Astrocyte (in vitro differentiated cells and primary cell): ENCODE results near the gene ZNF764. TPM values are rescaled to one million over a fixed set of nuclear protein-coding genes. Genes with fewer than 3 reads are reported as not detected.
A peak's percentile ranks its signal among the peaks of the same experiment; 100 is the strongest.

Source experiments
- DNase-seq: peaks from one replicate; pipeline ENCODE4 v3.0.0-alpha.2; 2010; ENCODE audit warnings: low read depth
- FAIRE-seq: peaks from 2 replicates; lab custom pipeline; 2011; peaks lifted over from hg19 to GRCh38; lab: Jason Lieb, UNC
- H2AFZ ChIP-seq: 2 replicates; pipeline ENCODE4 v1.6.0; 2012; ENCODE audit warnings: low read depth, low read length, inconsistent platforms
- H3K27ac ChIP-seq: 2 replicates; pipeline ENCODE4 v1.5.1; 2011; ENCODE audit warnings: low read depth, low read length, inconsistent platforms
- H3K27me3 ChIP-seq: 2 replicates; pipeline ENCODE4 v1.6.0; 2011; ENCODE audit warnings: low read length, inconsistent platforms; ENCODE audit not compliant: insufficient read depth
- H3K36me3 ChIP-seq: 2 replicates; pipeline ENCODE4 v1.5.1; 2011; ENCODE audit warnings: low read length, inconsistent platforms; ENCODE audit not compliant: insufficient read depth
- H3K4me1 ChIP-seq: 2 replicates; pipeline ENCODE4 v1.5.1; 2011; ENCODE audit warnings: low read length, inconsistent platforms; ENCODE audit not compliant: insufficient read depth
- H3K4me2 ChIP-seq: 2 replicates; pipeline ENCODE4 v1.6.0; 2012; ENCODE audit warnings: low read length, inconsistent platforms
- H3K4me3 ChIP-seq: 2 replicates; pipeline ENCODE4 v1.5.1; 2011; ENCODE audit warnings: low read depth, mild to moderate bottlenecking, low read length, inconsistent platforms; ENCODE audit not compliant: insufficient read depth
- H3K79me2 ChIP-seq: 2 replicates; pipeline ENCODE4 v1.6.0; 2012; ENCODE audit warnings: mild to moderate bottlenecking, low read length, inconsistent platforms; ENCODE audit not compliant: insufficient read depth
- H3K9ac ChIP-seq: 2 replicates; pipeline ENCODE4 v1.6.0; 2012; ENCODE audit warnings: mild to moderate bottlenecking, low read length, inconsistent platforms
- H3K9me3 ChIP-seq: 2 replicates; pipeline ENCODE4 v1.5.1; 2012; ENCODE audit warnings: low read depth, mild to moderate bottlenecking, low read length, inconsistent platforms; ENCODE audit not compliant: insufficient read depth
- H4K20me1 ChIP-seq: 2 replicates; pipeline ENCODE4 v1.6.0; 2012; ENCODE audit warnings: low read length, inconsistent platforms; ENCODE audit not compliant: insufficient read depth
- H3K27ac Mint-ChIP-seq: one replicate; pipeline ENCODE4 v1.8.0; 2021; ENCODE audit warnings: mild to moderate bottlenecking, mixed read lengths; ENCODE audit not compliant: unreplicated experiment
- H3K27me3 Mint-ChIP-seq: one replicate; pipeline ENCODE4 v1.8.0; 2021; ENCODE audit warnings: low read depth, mixed read lengths; ENCODE audit not compliant: unreplicated experiment
- H3K36me3 Mint-ChIP-seq: one replicate; pipeline ENCODE4 v1.8.0; 2021; ENCODE audit warnings: low read depth, mixed read lengths; ENCODE audit not compliant: unreplicated experiment
- H3K4me1 Mint-ChIP-seq: one replicate; pipeline ENCODE4 v1.8.0; 2021; ENCODE audit warnings: low read depth, mixed read lengths; ENCODE audit not compliant: unreplicated experiment
- H3K4me3 Mint-ChIP-seq: one replicate; pipeline ENCODE4 v1.8.0; 2021; ENCODE audit warnings: mild to moderate bottlenecking, moderate library complexity, mixed read lengths; ENCODE audit not compliant: unreplicated experiment
- H3K9me3 Mint-ChIP-seq: one replicate; pipeline ENCODE4 v1.8.0; 2021; ENCODE audit warnings: mild to moderate bottlenecking, mixed read lengths; ENCODE audit not compliant: unreplicated experiment
- CTCF ChIP-seq: IDR thresholded peaks from 2 replicates; pipeline ENCODE4 v1.5.1; 2011; ENCODE audit warnings: low read depth, mild to moderate bottlenecking, inconsistent platforms, low read length, moderate library complexity; ENCODE audit not compliant: insufficient read depth
- EZH2 ChIP-seq: IDR thresholded peaks from 2 replicates; pipeline ENCODE4 v1.6.1; 2012; ENCODE audit warnings: mild to moderate bottlenecking, low read length, inconsistent platforms; ENCODE audit not compliant: insufficient read depth
- total RNA-seq: library from RNA; stranded (reverse); gene quantifications from 2 replicates; pipeline ENCODE4 v1.2.1, GENCODE V29; 2021

Gene ZNF764
- total RNA-seq, 1 donor from 2014 or later = 8.5 TPM

DNA sequence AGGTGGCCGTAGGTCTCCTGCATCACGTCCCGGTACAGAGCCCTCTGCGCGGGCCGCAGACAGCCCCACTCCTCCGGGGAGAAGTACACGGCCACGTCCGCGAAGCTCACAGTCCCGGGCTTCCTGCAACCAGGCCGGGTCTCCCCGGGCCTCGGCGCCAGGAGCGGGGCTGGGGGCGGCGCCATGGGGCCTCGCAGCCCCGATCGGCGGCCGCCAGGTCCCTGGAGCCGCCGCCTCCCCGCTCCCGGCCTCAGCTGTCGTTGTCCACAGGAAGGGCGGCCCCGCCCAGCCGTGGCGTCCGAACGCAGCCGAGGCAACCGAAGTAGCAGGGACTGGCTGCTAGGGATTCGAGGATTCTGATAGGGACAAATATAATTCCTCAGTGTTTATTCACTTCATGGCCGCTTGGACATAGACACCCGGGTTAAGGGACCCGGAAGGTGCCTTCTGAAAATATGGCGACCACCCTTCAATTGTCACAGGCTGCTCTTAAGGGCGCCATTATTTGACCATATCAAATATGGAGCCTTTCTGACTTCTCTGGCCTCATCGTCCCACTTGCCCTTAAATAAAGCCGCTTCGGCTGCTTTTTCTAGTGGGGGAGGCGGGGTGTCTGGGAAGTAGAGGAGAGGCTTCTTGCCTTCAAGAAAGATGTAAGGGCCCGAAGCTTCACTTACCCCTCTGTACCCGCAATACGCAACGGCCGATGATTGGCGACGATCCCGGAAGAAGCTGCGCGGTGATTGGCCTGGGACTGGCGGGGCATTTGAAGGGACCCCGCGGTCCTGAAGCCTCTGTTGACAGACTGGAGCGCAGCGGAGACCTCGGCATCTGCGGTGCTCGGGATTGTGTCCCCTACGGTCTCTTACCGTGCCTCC is 13.5 kb upstream of the ZNF764 start, which contains the start of gene ZNF688:
Gene ZNF688, minus strand, starts transcription at position 270 of the 878 bp plus-strand sequence. Its CDS starts 85 bp downstream, at position 185.
- Histone ChIP-seq H3K79me2 (no peaks in the 10 kb centered on the region), H4K20me1 (no peaks in the 10 kb centered on the region), H3K27ac (peak within 1 kb of the TSS; percentile 65), H3K9ac (peak within 1 kb of the TSS; percentile 79), H3K27me3 (no peaks in the 10 kb centered on the region), H3K4me3 (peak within 1 kb of the TSS; percentile 74), H2AFZ (peak within 1 kb of the TSS; percentile 69), H3K4me2 (peak within 1 kb of the TSS; percentile 91), H3K4me1 (peaks cover 6% of the 10 kb centered on the region), H3K36me3 (no peaks in the 10 kb centered on the region), H3K9me3 (no peaks in the 10 kb centered on the region)
- DNase-seq = peak; percentile 96
- H3K9me3 Mint-ChIP-seq = no peaks in the 10 kb centered on the region
- TF ChIP-seq CTCF (no peak), EZH2 (no peak)
- H3K4me3 Mint-ChIP-seq = peak within 1 kb of the TSS; percentile 88
- peaks cover 3% of the 10 kb centered on the region for H3K4me1 Mint-ChIP-seq
- H3K27me3 Mint-ChIP-seq = peaks cover 2% of the 10 kb centered on the region
- H3K36me3 Mint-ChIP-seq = no peaks in the 10 kb centered on the region
- H3K27ac Mint-ChIP-seq = peak within 1 kb of the TSS; percentile 91
- no peak for FAIRE-seq

GRCh38 chr16:30570636-30571444 is 12.7 kb upstream of the ZNF764 start:
- Histone ChIP-seq H3K4me1 (peaks cover 6% of the 10 kb centered on the region), H3K4me3 (peak overlapping the region; percentile 74), H4K20me1 (no peaks in the 10 kb centered on the region), H3K27ac (peak overlapping the region; percentile 65), H3K4me2 (peak overlapping the region; percentile 91), H3K27me3 (no peaks in the 10 kb centered on the region), H3K79me2 (no peaks in the 10 kb centered on the region), H2AFZ (peak overlapping the region; percentile 69), H3K36me3 (no peaks in the 10 kb centered on the region), H3K9me3 (no peaks in the 10 kb centered on the region), H3K9ac (peak overlapping the region; percentile 79)
- FAIRE-seq = no peak
- TF ChIP-seq CTCF = no peak
- no peak for TF ChIP-seq EZH2
- H3K36me3 Mint-ChIP-seq = no peaks in the 10 kb centered on the region
- DNase-seq = no peak
- H3K27ac Mint-ChIP-seq = peak overlapping the region; percentile 91
- H3K4me1 Mint-ChIP-seq = peaks cover 3% of the 10 kb centered on the region
- H3K4me3 Mint-ChIP-seq = peak overlapping the region; percentile 88
- peaks cover 9% of the 10 kb centered on the region for H3K27me3 Mint-ChIP-seq
- H3K9me3 Mint-ChIP-seq = no peaks in the 10 kb centered on the region
